ENCODE results near the gene YPEL1. TPM values are rescaled to one million over a fixed set of nuclear protein-coding genes. Genes with fewer than 3 reads are reported as not detected.

Gene YPEL1
- total RNA-seq, 4 donors from 2014 or later, result 6.3 to 43.1 (median 16.5) TPM

DNA sequence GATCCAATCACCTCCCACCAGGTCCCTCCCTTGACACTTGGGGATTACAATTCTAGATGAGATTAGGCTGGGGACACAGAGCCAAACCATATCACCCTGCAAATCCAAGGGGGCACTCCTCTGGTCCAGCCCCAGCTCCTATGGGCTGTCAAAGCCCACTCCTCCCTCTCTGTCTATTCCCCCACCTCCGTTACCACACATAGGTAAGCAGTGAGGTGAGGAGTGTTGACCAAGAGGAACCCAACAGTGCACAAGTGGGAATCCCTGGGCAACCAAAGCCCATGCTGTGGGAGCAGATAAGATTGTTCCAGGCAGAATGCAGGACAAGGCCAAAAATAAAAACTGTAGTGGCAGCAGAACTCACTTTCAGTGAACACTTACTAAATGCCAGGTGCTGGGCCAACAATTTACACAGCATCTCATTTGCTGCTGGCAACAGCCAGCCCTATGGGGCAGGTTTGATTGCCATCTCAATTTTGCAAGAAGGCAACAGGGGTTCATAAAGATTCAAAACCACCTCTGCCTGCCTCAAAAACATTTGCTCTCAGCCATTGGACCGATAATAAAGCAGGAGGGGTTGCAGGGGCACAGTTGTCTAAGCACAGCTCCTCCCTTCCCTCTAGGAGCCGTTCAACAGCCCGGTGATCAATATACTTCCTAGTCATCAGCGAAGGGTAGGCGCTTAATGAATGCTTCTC lies 84.6 kb downstream of the YPEL1 start:
- no peaks in the 10 kb centered on the region for H3K27me3 ChIP-seq
- no peak for TF ChIP-seq POLR2A (IDR thresholded peaks at IDR 0.05)
- no peak for TF ChIP-seq CTCF (IDR thresholded peaks at IDR 0.05)
- no peak for DNase-seq (ENCODE audit: low spot score in 2 of 2)
- no peak overlapping the region for H3K27ac ChIP-seq
- H3K4me3 ChIP-seq, result peak overlapping the region in 2 of 4 donors; percentile 48 to 69
- H3K9me3 ChIP-seq, result no peaks in the 10 kb centered on the region
- 19 to 20% methylated on average over 6 of the region's 6 CpGs for WGBS, 2 donors
- peaks cover 0 to 22% (median 0%) of the 10 kb centered on the region in 3 donors for H3K36me3 ChIP-seq
- H3K4me1 ChIP-seq, result peaks cover 0 to 26% (median 11%) of the 10 kb centered on the region in 4 donors

GRCh38 chr22:21650280-21650679 lies 85.3 kb downstream of the YPEL1 start:
- H3K4me1 ChIP-seq, result peaks cover 0 to 26% (median 11%) of the 10 kb centered on the region in 4 donors
- no peak for DNase-seq (ENCODE audit: low spot score in 2 of 2)
- no peaks in the 10 kb centered on the region for H3K27me3 ChIP-seq
- TF ChIP-seq POLR2A (IDR thresholded peaks at IDR 0.05), result no peak
- TF ChIP-seq CTCF (IDR thresholded peaks at IDR 0.05), result no peak
- TF ChIP-seq EP300 (IDR thresholded peaks at IDR 0.05), result no peak
- H3K9me3 ChIP-seq, result no peaks in the 10 kb centered on the region
- H3K4me3 ChIP-seq, result no peak overlapping the region
- WGBS, 2 donors, result 94 to 99% methylated on average over 7 of the region's 7 CpGs
- H3K36me3 ChIP-seq, result peaks cover 0 to 28% (median 0%) of the 10 kb centered on the region in 3 donors
- H3K27ac ChIP-seq, result no peak overlapping the region

Small RNA genes within 50 kb of the gene (small RNA-seq; reads per million reads assigned to genes)
- 0.57 reads per million for gene MIR301B
- not detected for gene RN7SL280P

Other genes with a start within 250 kb of the YPEL1 start
- gene RIMBP3C, start 184.3 kb downstream of the YPEL1 start, total RNA-seq, result under 1 TPM; under 0.01 to 0.59 (median 0.25) TPM
- gene UBE2L3, start 168.1 kb downstream of the YPEL1 start, total RNA-seq, result 10 to 100 TPM; 32.0 to 45.0 (median 37.8) TPM
- 10 to 100 TPM; 28.0 to 61.2 (median 36.0) TPM for gene YDJC, start 105.8 kb downstream of the YPEL1 start, total RNA-seq
- gene CCDC116, start 103.0 kb downstream of the YPEL1 start, total RNA-seq, result 1 to 10 TPM in 1 of 4 donors, under 1 TPM in 3; 0.22 to 2.0 (median 0.36) TPM
- gene SDF2L1, start 93.5 kb downstream of the YPEL1 start, total RNA-seq, result 10 to 100 TPM; 11.4 to 62.7 (median 31.5) TPM
- 10 to 100 TPM; 29.1 to 42.3 (median 31.5) TPM for gene PPIL2, start 69.8 kb downstream of the YPEL1 start, total RNA-seq
- gene MAPK1, start 131.9 kb upstream of the YPEL1 start, total RNA-seq, result 10 to 100 TPM; 58.1 to 95.3 (median 73.1) TPM
- 10 to 100 TPM; 59.4 to 78.3 (median 67.2) TPM for gene PPM1F, start 217.1 kb upstream of the YPEL1 start, total RNA-seq
- 10 to 100 TPM; 24.3 to 68.1 (median 48.4) TPM for gene TOP3B, start 247.0 kb upstream of the YPEL1 start, total RNA-seq